Progenitor cell of endocrine pancreas (in vitro differentiated cells): ENCODE measurements around the gene ENPP1. TPM values are rescaled to one million over a fixed set of nuclear protein-coding genes. Genes with fewer than 3 reads are reported as not detected.

ENCODE experiments used
- DNase-seq: peaks from one replicate; pipeline ENCODE4 v3.0.0; 2021; ENCODE audit warnings: low spot score; ENCODE audit not compliant: unreplicated experiment
- H3K27ac Mint-ChIP-seq: 2 replicates; pipeline ENCODE4 v1.8.0; 2021; ENCODE audit warnings: mild to moderate bottlenecking, moderate library complexity, mixed read lengths
- H3K27me3 Mint-ChIP-seq: 2 replicates; pipeline ENCODE4 v1.8.0; 2021; ENCODE audit warnings: mixed read lengths
- H3K36me3 Mint-ChIP-seq: 2 replicates; pipeline ENCODE4 v1.8.0; 2022; ENCODE audit warnings: mixed read lengths; ENCODE audit not compliant: insufficient read depth
- H3K4me1 Mint-ChIP-seq: 2 replicates; pipeline ENCODE4 v1.8.0; 2021; ENCODE audit warnings: low read depth, mixed read lengths
- H3K4me3 Mint-ChIP-seq: 2 replicates; pipeline ENCODE4 v1.8.0; 2021; ENCODE audit warnings: low read depth, mild to moderate bottlenecking, moderate library complexity, mixed read lengths
- H3K9me3 Mint-ChIP-seq: 2 replicates; pipeline ENCODE4 v1.8.0; 2021; ENCODE audit warnings: low read depth, mixed read lengths
- CTCF ChIP-seq: fragments of 200-600 bp; sonication (generic); IDR thresholded peaks from one replicate; pipeline ENCODE4 v1.5.0; 2021; ENCODE audit warnings: antibody characterized with exemption, mild to moderate bottlenecking; ENCODE audit not compliant: unreplicated experiment
- total RNA-seq: library from RNA; stranded (reverse); gene quantifications from 2 replicates; pipeline ENCODE4 v1.2.1, GENCODE V29; 2021

Gene ENPP1
- total RNA-seq, 1 donor from 2014 or later, result 2.4 TPM

DNA sequence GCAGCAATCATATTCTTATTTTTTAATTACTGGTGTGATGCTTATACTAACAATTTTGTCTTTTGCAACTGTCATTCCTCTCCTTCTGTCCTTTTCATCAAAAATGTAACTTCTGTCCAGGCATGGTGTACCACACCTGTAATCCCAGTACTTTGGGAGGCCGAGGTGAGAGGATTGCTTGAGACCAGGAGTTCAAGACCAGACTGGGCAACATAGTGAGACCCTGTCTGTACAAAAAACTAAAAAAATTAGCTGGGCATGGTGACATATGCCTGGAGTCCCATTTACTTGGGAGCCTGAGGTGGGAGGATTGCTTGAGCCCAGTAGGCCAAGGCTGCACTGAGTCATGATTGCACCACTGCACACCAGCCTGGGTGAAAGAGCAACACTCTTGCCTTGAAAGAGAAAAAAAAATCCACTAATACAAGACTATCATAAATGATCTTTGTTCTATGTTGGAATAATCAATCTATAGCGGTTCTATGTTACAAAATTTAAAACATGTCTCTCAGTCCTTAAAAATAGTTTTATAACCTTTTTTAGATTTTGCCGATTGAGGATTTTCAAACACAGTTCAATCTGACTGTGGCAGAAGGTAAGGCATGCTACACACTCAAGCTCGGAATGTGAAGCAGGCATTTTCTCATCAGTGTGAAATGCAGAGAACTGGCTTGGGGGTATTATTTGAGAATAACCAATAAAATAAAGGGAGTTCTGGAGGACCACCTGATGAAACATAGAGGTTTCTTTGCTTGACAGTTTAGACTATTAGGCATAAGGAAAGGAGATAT is 70.4 kb downstream of the ENPP1 start:
- no peaks in the 10 kb centered on the region for H3K9me3 Mint-ChIP-seq
- H3K4me3 Mint-ChIP-seq, result no peak overlapping the region
- no peak for TF ChIP-seq CTCF
- H3K27ac Mint-ChIP-seq, result no peak overlapping the region
- DNase-seq, result no peak
- H3K27me3 Mint-ChIP-seq, result no peaks in the 10 kb centered on the region
- no peaks in the 10 kb centered on the region for H3K4me1 Mint-ChIP-seq
- no peaks in the 10 kb centered on the region for H3K36me3 Mint-ChIP-seq

GRCh38 chr6:131883016-131883415 is 75.2 kb downstream of the ENPP1 start:
- no peak for TF ChIP-seq CTCF
- H3K27ac Mint-ChIP-seq, result no peak overlapping the region
- no peak overlapping the region for H3K4me3 Mint-ChIP-seq
- H3K36me3 Mint-ChIP-seq, result peaks cover under 1% of the 10 kb centered on the region
- no peaks in the 10 kb centered on the region for H3K9me3 Mint-ChIP-seq
- DNase-seq, result no peak
- no peaks in the 10 kb centered on the region for H3K4me1 Mint-ChIP-seq
- H3K27me3 Mint-ChIP-seq, result no peaks in the 10 kb centered on the region

DNA sequence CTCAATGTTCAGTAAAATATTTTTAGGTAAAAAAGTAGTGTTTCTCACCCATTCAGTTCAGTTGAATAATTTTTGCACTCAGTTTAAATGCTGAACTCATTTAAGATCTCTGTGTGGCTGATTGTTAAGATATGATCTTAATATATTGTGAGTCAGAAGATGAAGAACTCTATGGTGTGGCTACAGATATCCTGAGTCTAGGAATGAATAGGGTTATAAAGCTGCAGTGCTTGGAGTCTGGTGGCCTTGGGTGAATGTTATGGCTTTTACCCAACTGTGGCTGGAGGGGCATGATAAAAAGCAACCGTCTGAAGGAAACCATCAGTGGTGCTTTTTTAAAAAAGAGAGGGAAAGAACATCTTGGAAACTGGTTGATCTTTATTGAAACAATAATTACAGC is 77.4 kb downstream of the ENPP1 start:
- no peak for TF ChIP-seq CTCF
- no peak for DNase-seq
- Mint-ChIP-seq H3K27ac (no peak overlapping the region), H3K4me3 (no peak overlapping the region), H3K4me1 (no peaks in the 10 kb centered on the region), H3K9me3 (no peaks in the 10 kb centered on the region), H3K27me3 (no peaks in the 10 kb centered on the region), H3K36me3 (peaks cover 2% of the 10 kb centered on the region)

- Mint-ChIP-seq H3K4me1 (no peaks in the 10 kb centered on the region), H3K27me3 (no peaks in the 10 kb centered on the region), H3K27ac (no peak overlapping the region), H3K4me3 (no peak overlapping the region), H3K36me3 (peaks cover 2% of the 10 kb centered on the region), H3K9me3 (no peaks in the 10 kb centered on the region)
- TF ChIP-seq CTCF, result no peak
- DNase-seq, result no peak
Measured at GRCh38 chr6:131886517-131886916, 78.7 kb downstream of the ENPP1 start.

- no peak overlapping the region for H3K4me3 Mint-ChIP-seq
- H3K36me3 Mint-ChIP-seq, result peaks cover 2% of the 10 kb centered on the region
- no peaks in the 10 kb centered on the region for H3K9me3 Mint-ChIP-seq
- no peaks in the 10 kb centered on the region for H3K27me3 Mint-ChIP-seq
- H3K27ac Mint-ChIP-seq, result no peak overlapping the region
- no peak for TF ChIP-seq CTCF
- peaks cover 1% of the 10 kb centered on the region for H3K4me1 Mint-ChIP-seq
- no peak for DNase-seq
Measured at GRCh38 chr6:131890091-131890490, 82.3 kb downstream of the ENPP1 start.
